HUES48 (cell line): ENCODE measurements around the gene USP15.

Source experiments
- H3K27ac ChIP-seq: one replicate; pipeline ENCODE4 v1.7.0; 2013; ENCODE audit warnings: low read depth, low read length, inconsistent platforms
- H3K27me3 ChIP-seq: 2 replicates; pipeline ENCODE4 v1.6.1; 2013; ENCODE audit warnings: mild to moderate bottlenecking, low read length; ENCODE audit not compliant: control insufficient read depth, insufficient read depth
- H3K36me3 ChIP-seq: 2 replicates; pipeline ENCODE4 v1.6.1; 2013; ENCODE audit warnings: low read length; ENCODE audit not compliant: control insufficient read depth, insufficient read depth
- H3K4me1 ChIP-seq: 2 replicates; pipeline ENCODE4 v1.6.1; 2013; ENCODE audit warnings: mild to moderate bottlenecking, low read length; ENCODE audit not compliant: control insufficient read depth, insufficient read depth
- H3K4me3 ChIP-seq: 2 replicates; pipeline ENCODE4 v1.5.1; 2013; ENCODE audit warnings: mild to moderate bottlenecking, low read depth, low read length
- H3K9ac ChIP-seq: 2 replicates; pipeline ENCODE4 v1.6.1; 2013; ENCODE audit warnings: mild to moderate bottlenecking, low read depth, low read length, moderate library complexity
- H3K9me3 ChIP-seq: 2 replicates; pipeline ENCODE4 v1.6.1; 2013; ENCODE audit warnings: low read length; ENCODE audit not compliant: control insufficient read depth, insufficient read depth

Gene USP15

GRCh38 chr12:62301080-62301798 lies 41.0 kb downstream of the USP15 start:
- no peak overlapping the region for H3K9ac ChIP-seq
- H3K36me3 ChIP-seq, result peaks cover 31% of the 10 kb centered on the region
- peaks cover 8% of the 10 kb centered on the region for H3K9me3 ChIP-seq

DNA sequence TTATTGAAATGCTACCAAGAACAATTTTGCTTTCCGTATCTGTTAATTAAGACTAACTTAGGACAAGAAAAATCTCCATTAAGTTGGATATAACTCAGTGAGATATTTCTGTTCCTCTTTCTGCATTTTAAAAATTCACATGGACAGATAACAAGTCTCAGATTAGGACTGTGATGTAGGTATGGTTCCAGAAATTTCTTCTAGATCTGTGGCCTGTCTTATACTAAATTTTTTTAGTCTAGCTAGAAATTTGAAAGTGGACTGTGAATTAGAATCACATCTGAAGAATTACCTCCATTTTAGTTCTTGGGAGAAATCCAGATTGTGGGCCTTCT lies 41.6 kb downstream of the USP15 start:
- H3K4me1 ChIP-seq, result no peaks in the 10 kb centered on the region
- H3K27me3 ChIP-seq, result no peaks in the 10 kb centered on the region
- H3K36me3 ChIP-seq, result peaks cover 28% of the 10 kb centered on the region
- H3K9me3 ChIP-seq, result peaks cover 8% of the 10 kb centered on the region
- no peak overlapping the region for H3K27ac ChIP-seq
- no peak overlapping the region for H3K4me3 ChIP-seq
- H3K9ac ChIP-seq, result no peak overlapping the region

More at GRCh38 chr12:62301080-62301798, 41.0 kb downstream of the USP15 start:
- no peak overlapping the region for H3K4me3 ChIP-seq
- H3K27me3 ChIP-seq, result no peaks in the 10 kb centered on the region
- H3K4me1 ChIP-seq, result no peaks in the 10 kb centered on the region
- H3K27ac ChIP-seq, result no peak overlapping the region

DNA sequence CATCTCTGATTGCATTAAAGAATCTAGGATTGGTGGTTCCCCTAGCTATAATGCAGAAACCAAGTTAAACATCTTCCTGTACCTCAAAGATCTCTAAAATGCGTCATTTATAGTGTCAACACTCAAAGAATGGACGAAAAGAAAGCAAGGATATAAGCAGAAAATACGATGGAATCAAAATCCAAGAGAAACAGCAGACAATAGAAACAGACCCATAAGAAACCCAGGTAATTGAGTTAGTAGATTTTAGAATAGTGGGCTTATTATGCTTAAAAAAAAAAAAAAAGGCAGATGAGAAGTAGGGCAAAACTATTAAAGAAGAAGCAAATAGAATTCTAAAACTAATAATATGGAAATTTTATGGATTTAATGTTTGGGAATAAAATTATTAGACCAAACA lies 44.4 kb downstream of the USP15 start:
- Histone ChIP-seq H3K9ac (no peak overlapping the region), H3K27ac (no peak overlapping the region), H3K9me3 (peaks cover 8% of the 10 kb centered on the region), H3K36me3 (peaks cover 28% of the 10 kb centered on the region), H3K27me3 (no peaks in the 10 kb centered on the region), H3K4me1 (no peaks in the 10 kb centered on the region), H3K4me3 (no peak overlapping the region)

DNA sequence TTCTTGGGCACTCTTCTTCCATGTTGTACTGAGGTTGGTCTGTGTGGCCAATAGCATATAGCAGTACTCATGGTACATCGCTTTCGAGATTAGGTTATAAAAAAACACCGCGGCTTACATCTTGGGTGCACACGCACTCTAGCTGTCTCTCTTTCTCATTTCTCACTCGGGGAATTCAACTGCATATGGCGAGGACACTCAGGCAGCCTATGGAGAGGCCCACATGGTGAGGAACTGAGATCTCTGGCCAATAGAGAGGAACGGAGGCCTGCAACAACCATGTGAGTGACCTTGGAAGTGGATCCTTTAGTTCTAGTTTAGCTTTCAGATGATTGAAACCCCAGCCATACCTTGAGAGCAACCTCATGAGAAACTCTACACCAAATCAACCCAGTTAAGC lies 45.6 kb downstream of the USP15 start:
- H3K4me1 ChIP-seq, result no peaks in the 10 kb centered on the region
- no peak overlapping the region for H3K4me3 ChIP-seq
- no peaks in the 10 kb centered on the region for H3K27me3 ChIP-seq
- H3K9me3 ChIP-seq, result peaks cover 8% of the 10 kb centered on the region
- H3K27ac ChIP-seq, result no peak overlapping the region
- H3K9ac ChIP-seq, result no peak overlapping the region
- peaks cover 28% of the 10 kb centered on the region for H3K36me3 ChIP-seq

GRCh38 chr12:62306569-62307530 lies 46.6 kb downstream of the USP15 start:
- Histone ChIP-seq H3K4me1 (no peaks in the 10 kb centered on the region), H3K9me3 (peaks cover 8% of the 10 kb centered on the region), H3K4me3 (no peak overlapping the region), H3K36me3 (peaks cover 28% of the 10 kb centered on the region), H3K27me3 (no peaks in the 10 kb centered on the region), H3K27ac (no peak overlapping the region), H3K9ac (no peak overlapping the region)

- H3K27me3 ChIP-seq, result no peaks in the 10 kb centered on the region
- peaks cover 22% of the 10 kb centered on the region for H3K36me3 ChIP-seq
- H3K4me1 ChIP-seq, result no peaks in the 10 kb centered on the region
- peaks cover 8% of the 10 kb centered on the region for H3K9me3 ChIP-seq
- H3K27ac ChIP-seq, result no peak overlapping the region
- H3K9ac ChIP-seq, result no peak overlapping the region
- no peak overlapping the region for H3K4me3 ChIP-seq
These were observed 48.0 kb downstream of the USP15 start for GRCh38 chr12:62308201-62308600.

- no peaks in the 10 kb centered on the region for H3K36me3 ChIP-seq
- no peak overlapping the region for H3K4me3 ChIP-seq
- H3K9me3 ChIP-seq, result no peaks in the 10 kb centered on the region
- H3K27me3 ChIP-seq, result no peaks in the 10 kb centered on the region
- H3K27ac ChIP-seq, result no peak overlapping the region
- no peak overlapping the region for H3K9ac ChIP-seq
- H3K4me1 ChIP-seq, result no peaks in the 10 kb centered on the region
These were observed 53.6 kb downstream of the USP15 start for GRCh38 chr12:62313727-62314380.

DNA sequence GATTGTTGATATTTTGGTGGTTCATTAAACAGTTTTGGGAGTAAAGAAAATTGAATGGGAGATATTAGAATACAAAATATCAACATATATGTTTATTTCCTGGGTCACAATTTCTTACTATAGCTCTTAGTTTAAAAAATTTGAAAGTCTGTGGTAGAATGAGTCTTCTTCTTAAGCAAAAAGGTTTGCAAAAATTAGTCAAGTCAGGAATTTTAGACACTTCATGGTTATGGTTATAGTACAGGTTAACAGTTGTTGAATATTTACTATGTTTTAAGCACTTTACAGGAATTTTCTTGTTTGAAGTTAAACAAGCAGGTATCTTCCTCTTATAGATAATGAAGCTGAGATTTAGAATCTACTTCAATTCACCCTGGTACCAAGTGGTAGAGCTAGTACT lies 56.8 kb downstream of the USP15 start:
- Histone ChIP-seq H3K4me1 (no peaks in the 10 kb centered on the region), H3K9ac (no peak overlapping the region), H3K27ac (no peak overlapping the region), H3K9me3 (no peaks in the 10 kb centered on the region), H3K4me3 (no peak overlapping the region), H3K36me3 (peaks cover 7% of the 10 kb centered on the region), H3K27me3 (no peaks in the 10 kb centered on the region)

- no peak overlapping the region for H3K27ac ChIP-seq
- no peaks in the 10 kb centered on the region for H3K4me1 ChIP-seq
- H3K4me3 ChIP-seq, result no peak overlapping the region
- no peak overlapping the region for H3K9ac ChIP-seq
- no peaks in the 10 kb centered on the region for H3K27me3 ChIP-seq
- no peaks in the 10 kb centered on the region for H3K9me3 ChIP-seq
- H3K36me3 ChIP-seq, result peaks cover 18% of the 10 kb centered on the region
These were observed 58.9 kb downstream of the USP15 start for GRCh38 chr12:62319058-62319457.

- no peaks in the 10 kb centered on the region for H3K4me1 ChIP-seq
- H3K9me3 ChIP-seq, result no peaks in the 10 kb centered on the region
- no peaks in the 10 kb centered on the region for H3K27me3 ChIP-seq
- H3K4me3 ChIP-seq, result no peak overlapping the region
- H3K9ac ChIP-seq, result no peak overlapping the region
- H3K27ac ChIP-seq, result no peak overlapping the region
- peaks cover 18% of the 10 kb centered on the region for H3K36me3 ChIP-seq
These were observed 59.9 kb downstream of the USP15 start for GRCh38 chr12:62320054-62320453.

- Histone ChIP-seq H3K4me3 (no peak overlapping the region), H3K36me3 (peaks cover 18% of the 10 kb centered on the region), H3K9ac (no peak overlapping the region), H3K27ac (no peak overlapping the region), H3K27me3 (no peaks in the 10 kb centered on the region), H3K4me1 (no peaks in the 10 kb centered on the region), H3K9me3 (no peaks in the 10 kb centered on the region)
These were observed 63.2 kb downstream of the USP15 start for GRCh38 chr12:62323386-62323785.
